ENCODE measurements around the gene POU2AF3.

- TF ChIP-seq SUZ12 (IDR thresholded peaks at IDR 0.05; ENCODE audit: extremely low read depth, insufficient read depth, insufficient read length) (no peak), YY1 (IDR thresholded peaks at IDR 0.05; ENCODE audit: insufficient read depth, insufficient read length) (no peak)
Measured at GRCh38 chr11:111301842-111302118, 3.4 kb downstream of the POU2AF3 start.
